KBM-7 (cell line): Measurements from ENCODE around the gene RPS18.
A peak's percentile ranks its signal among the peaks of the same experiment; 100 is the strongest.
"Not testable (repeated sequence)": the region's sequence is repeated elsewhere in the genome, so short reads cannot be mapped to it uniquely, and the experiment has no call there.

Source experiments
- DNase-seq: peaks from one replicate; pipeline ENCODE4 v3.0.0-alpha.2; 2015
- in situ Hi-C: fragments of 300-500 bp; cut with MboI; formaldehyde crosslinking; loops from 2 replicates; pipeline ENCODE4 v1.14.3; 2020; ENCODE audit warnings: low sequenced_read_pairs, low pct_unique_long_range_greater_than_20kb, mixed read lengths

RPS18 gene

GRCh38 chr6:33271468-33272274 lies at the start of gene RPS18, which contains the start of gene VPS52:
TSS of gene RPS18 (plus strand) at chr6:33272075. CDS start at chr6:33272120, 45 bp downstream.
TSS of gene VPS52 (minus strand) at chr6:33271876. CDS start at chr6:33271675, 201 bp downstream.
- in situ Hi-C loops, result loop anchor here (10.0 kb wide), 1 partner anchor 133 kb away; no protein-coding TSS in a partner anchor
- peak; percentile 99 for DNase-seq

GRCh38 chr6:33226503-33227120 lies 45.3 kb upstream of the RPS18 start:
- DNase-seq, in situ Hi-C loops: not testable (repeated sequence)

- DNase-seq, result no peak
- in situ Hi-C loops, result no loop called here
Measured at GRCh38 chr6:33235221-33235634, 36.6 kb upstream of the RPS18 start.

- in situ Hi-C loops, result no loop called here
- no peak for DNase-seq
Measured at GRCh38 chr6:33236328-33236727, 35.5 kb upstream of the RPS18 start.

GRCh38 chr6:33236852-33237251 lies 35.0 kb upstream of the RPS18 start:
- DNase-seq, result no peak
- in situ Hi-C loops, result no loop called here

GRCh38 chr6:33237741-33238140 lies 34.1 kb upstream of the RPS18 start:
- in situ Hi-C loops, result no loop called here
- no peak for DNase-seq

- DNase-seq, result peak; percentile 15
- in situ Hi-C loops, result no loop called here
Measured at GRCh38 chr6:33241968-33242367, 29.9 kb upstream of the RPS18 start.

- no peak for DNase-seq
- in situ Hi-C loops, result no loop called here
Measured at GRCh38 chr6:33243476-33243875, 28.4 kb upstream of the RPS18 start.

GRCh38 chr6:33247977-33248642 lies 23.8 kb upstream of the RPS18 start:
- DNase-seq, result peak; percentile 93
- in situ Hi-C loops, result no loop called here

GRCh38 chr6:33248643-33248931 lies 23.3 kb upstream of the RPS18 start:
- in situ Hi-C loops, result no loop called here

GRCh38 chr6:33248932-33249731 lies 22.7 kb upstream of the RPS18 start:
- in situ Hi-C loops, result no loop called here
- DNase-seq, result peak; percentile 100

More at GRCh38 chr6:33248643-33248931, 23.3 kb upstream of the RPS18 start:
- no peak for DNase-seq

GRCh38 chr6:33249732-33250630 lies 21.9 kb upstream of the RPS18 start:
- in situ Hi-C loops, result no loop called here
- DNase-seq, result no peak

GRCh38 chr6:33250731-33251130 lies 21.1 kb upstream of the RPS18 start:
- no peak for DNase-seq
- in situ Hi-C loops, result no loop called here

GRCh38 chr6:33251395-33252012 lies 20.4 kb upstream of the RPS18 start:
- DNase-seq, result no peak
- in situ Hi-C loops, result no loop called here

GRCh38 chr6:33252759-33253158 lies 19.1 kb upstream of the RPS18 start:
- in situ Hi-C loops, result no loop called here
- DNase-seq, result no peak

- no peak for DNase-seq
- in situ Hi-C loops, result no loop called here
Measured at GRCh38 chr6:33254591-33254990, 17.3 kb upstream of the RPS18 start.

GRCh38 chr6:33259032-33259431 lies 12.8 kb upstream of the RPS18 start:
- in situ Hi-C loops, result no loop called here
- DNase-seq, result no peak

GRCh38 chr6:33262490-33262889 lies 9.4 kb upstream of the RPS18 start:
- DNase-seq, in situ Hi-C loops: not testable (repeated sequence)
